ENCODE results near the gene POLR2F. TPM values are rescaled to one million over a fixed set of nuclear protein-coding genes. Genes with fewer than 3 reads are reported as not detected.

POLR2F gene
- total RNA-seq, 1 donor from 2014 or later, result 81.1 TPM

GRCh38 chr22:38014083-38014482, 60.6 kb downstream of the POLR2F start:
- Mint-ChIP-seq H3K4me3 (ENCODE audit: unreplicated experiment) (no peak overlapping the region), H3K27me3 (ENCODE audit: unreplicated experiment) (no peaks in the 10 kb centered on the region), H3K9me3 (ENCODE audit: unreplicated experiment) (no peaks in the 10 kb centered on the region), H3K36me3 (ENCODE audit: unreplicated experiment) (no peaks in the 10 kb centered on the region), H3K4me1 (ENCODE audit: unreplicated experiment) (peaks cover 3% of the 10 kb centered on the region), H3K27ac (ENCODE audit: unreplicated experiment) (no peak overlapping the region)
- no peak for TF ChIP-seq CTCF (IDR thresholded peaks at IDR 0.05)
- DNase-seq (ENCODE audit: extremely low spot score, unreplicated experiment), result no peak

GRCh38 chr22:38016182-38017151, 63.0 kb downstream of the POLR2F start:
- Mint-ChIP-seq H3K27me3 (ENCODE audit: unreplicated experiment) (no peaks in the 10 kb centered on the region), H3K4me3 (ENCODE audit: unreplicated experiment) (no peak overlapping the region), H3K4me1 (ENCODE audit: unreplicated experiment) (peaks cover 3% of the 10 kb centered on the region), H3K9me3 (ENCODE audit: unreplicated experiment) (no peaks in the 10 kb centered on the region), H3K36me3 (ENCODE audit: unreplicated experiment) (no peaks in the 10 kb centered on the region), H3K27ac (ENCODE audit: unreplicated experiment) (no peak overlapping the region)
- no peak for DNase-seq (ENCODE audit: extremely low spot score, unreplicated experiment)
- no peak for TF ChIP-seq CTCF (IDR thresholded peaks at IDR 0.05)

- TF ChIP-seq CTCF (IDR thresholded peaks at IDR 0.05), result no peak
- no peak overlapping the region for H3K27ac Mint-ChIP-seq (ENCODE audit: unreplicated experiment)
- H3K4me1 Mint-ChIP-seq (ENCODE audit: unreplicated experiment), result peaks cover 3% of the 10 kb centered on the region
- no peaks in the 10 kb centered on the region for H3K27me3 Mint-ChIP-seq (ENCODE audit: unreplicated experiment)
- H3K9me3 Mint-ChIP-seq (ENCODE audit: unreplicated experiment), result no peaks in the 10 kb centered on the region
- H3K4me3 Mint-ChIP-seq (ENCODE audit: unreplicated experiment), result no peak overlapping the region
- no peak for DNase-seq (ENCODE audit: extremely low spot score, unreplicated experiment)
- H3K36me3 Mint-ChIP-seq (ENCODE audit: unreplicated experiment), result no peaks in the 10 kb centered on the region
These were observed 63.9 kb downstream of the POLR2F start for GRCh38 chr22:38017272-38017920.

- Mint-ChIP-seq H3K9me3 (ENCODE audit: unreplicated experiment) (no peaks in the 10 kb centered on the region), H3K27ac (ENCODE audit: unreplicated experiment) (no peak overlapping the region), H3K36me3 (ENCODE audit: unreplicated experiment) (no peaks in the 10 kb centered on the region), H3K27me3 (ENCODE audit: unreplicated experiment) (no peaks in the 10 kb centered on the region), H3K4me1 (ENCODE audit: unreplicated experiment) (peaks cover 3% of the 10 kb centered on the region), H3K4me3 (ENCODE audit: unreplicated experiment) (no peak overlapping the region)
- DNase-seq (ENCODE audit: extremely low spot score, unreplicated experiment), result no peak
- no peak for TF ChIP-seq CTCF (IDR thresholded peaks at IDR 0.05)
These were observed 64.7 kb downstream of the POLR2F start for GRCh38 chr22:38017939-38018885.

Small RNA genes lying within 50 kb of the gene (microRNA-seq; reads per million reads assigned to microRNA genes)
- not detected for gene MIR4534 (ENCODE audit: unreplicated experiment)
- gene MIR6820 (ENCODE audit: unreplicated experiment), result not detected

Other genes starting within 250 kb of the POLR2F start
- 33.4 and 38.0 TPM in 2 replicates for gene GCAT, start 145.8 kb upstream of the POLR2F start, total RNA-seq
- 0.48 and 0.63 TPM in 2 replicates for gene GALR3, start 130.3 kb upstream of the POLR2F start, total RNA-seq
- gene ANKRD54, start 109.4 kb upstream of the POLR2F start, total RNA-seq, result 18.1 and 20.4 TPM in 2 replicates
- gene EIF3L, start 104.3 kb upstream of the POLR2F start, total RNA-seq, result 435 and 452 TPM in 2 replicates
- gene MICALL1, start 47.4 kb upstream of the POLR2F start, total RNA-seq, result 51.2 and 56.6 TPM in 2 replicates
- not detected in 2 replicates for gene C22orf23, start 98 bp upstream of the POLR2F start, total RNA-seq
- gene SOX10, start 30.9 kb downstream of the POLR2F start, total RNA-seq, result not detected in 2 replicates
- gene PICK1, start 103.7 kb downstream of the POLR2F start, total RNA-seq, result 26.2 and 27.9 TPM in 2 replicates
- gene SLC16A8, start 130.5 kb downstream of the POLR2F start, total RNA-seq, result not detected in 2 replicates
- 0.39 and 0.48 TPM in 2 replicates for gene BAIAP2L2, start 157.0 kb downstream of the POLR2F start, total RNA-seq
- gene PLA2G6, start 228.1 kb downstream of the POLR2F start, total RNA-seq, result 41.6 and 48.8 TPM in 2 replicates
- gene MAFF, start 248.3 kb downstream of the POLR2F start, total RNA-seq, result 9.9 and 17.0 TPM in 2 replicates

All from osteocyte (in vitro differentiated cells).